Panc1 (cell line): ENCODE data around the gene WDR88.

Experiments
- POLR2AphosphoS5 ChIP-seq: IDR thresholded peaks from 2 replicates; pipeline ENCODE4 v1.6.1; 2012; ENCODE audit warnings: mild to moderate bottlenecking, low read depth, low read length, moderate library complexity
- TF ChIP-seq, protein P1 (sequence below): fragments of 450-650 bp; IDR thresholded peaks from 2 replicates; pipeline ENCODE4 v1.5.1; 2017; ENCODE audit warnings: mild to moderate bottlenecking

GRCh38 chr19:33158365-33158764, 26.5 kb downstream of the WDR88 start:
- no peak for TF ChIP-seq POLR2AphosphoS5
- TF ChIP-seq, protein P1, sequence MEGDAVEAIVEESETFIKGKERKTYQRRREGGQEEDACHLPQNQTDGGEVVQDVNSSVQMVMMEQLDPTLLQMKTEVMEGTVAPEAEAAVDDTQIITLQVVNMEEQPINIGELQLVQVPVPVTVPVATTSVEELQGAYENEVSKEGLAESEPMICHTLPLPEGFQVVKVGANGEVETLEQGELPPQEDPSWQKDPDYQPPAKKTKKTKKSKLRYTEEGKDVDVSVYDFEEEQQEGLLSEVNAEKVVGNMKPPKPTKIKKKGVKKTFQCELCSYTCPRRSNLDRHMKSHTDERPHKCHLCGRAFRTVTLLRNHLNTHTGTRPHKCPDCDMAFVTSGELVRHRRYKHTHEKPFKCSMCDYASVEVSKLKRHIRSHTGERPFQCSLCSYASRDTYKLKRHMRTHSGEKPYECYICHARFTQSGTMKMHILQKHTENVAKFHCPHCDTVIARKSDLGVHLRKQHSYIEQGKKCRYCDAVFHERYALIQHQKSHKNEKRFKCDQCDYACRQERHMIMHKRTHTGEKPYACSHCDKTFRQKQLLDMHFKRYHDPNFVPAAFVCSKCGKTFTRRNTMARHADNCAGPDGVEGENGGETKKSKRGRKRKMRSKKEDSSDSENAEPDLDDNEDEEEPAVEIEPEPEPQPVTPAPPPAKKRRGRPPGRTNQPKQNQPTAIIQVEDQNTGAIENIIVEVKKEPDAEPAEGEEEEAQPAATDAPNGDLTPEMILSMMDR = no peak
